DOHH2 (cell line): ENCODE data around the gene PSME2.

Experiments used
- H3F3A ChIP-seq: fragments of 200-600 bp; sonication (generic), shearing (Covaris generic); 2 replicates; pipeline ENCODE4 v1.6.0; 2016; ENCODE audit warnings: antibody characterized with exemption, mild to moderate bottlenecking; ENCODE audit not compliant: control insufficient read depth, insufficient read depth
- H3K27ac ChIP-seq: fragments of 200-600 bp; sonication (generic); 2 replicates; pipeline ENCODE4 v1.5.1; 2014; ENCODE audit warnings: low read depth, mild to moderate bottlenecking, low read length, moderate library complexity
- H3K27me3 ChIP-seq: fragments of 200-600 bp; sonication (generic); 2 replicates; pipeline ENCODE4 v1.6.1; 2014; ENCODE audit warnings: mild to moderate bottlenecking, low read length, mixed read lengths; ENCODE audit not compliant: control insufficient read depth
- H3K36me3 ChIP-seq: fragments of 200-600 bp; sonication (generic); 2 replicates; pipeline ENCODE4 v1.6.1; 2014; ENCODE audit warnings: mild to moderate bottlenecking, low read length, moderate library complexity, mixed read lengths; ENCODE audit not compliant: control insufficient read depth
- H3K4me1 ChIP-seq: fragments of 200-600 bp; sonication (generic); 2 replicates; pipeline ENCODE4 v1.6.1; 2014; ENCODE audit warnings: mild to moderate bottlenecking, low read length, mixed read lengths; ENCODE audit not compliant: control insufficient read depth
- H3K4me2 ChIP-seq: fragments of 200-600 bp; sonication (generic); 2 replicates; pipeline ENCODE4 v1.6.0; 2014; ENCODE audit warnings: mild to moderate bottlenecking, low read length, moderate library complexity
- H3K4me3 ChIP-seq: fragments of 200-600 bp; sonication (generic); 2 replicates; pipeline ENCODE4 v1.5.1; 2014; ENCODE audit warnings: mild to moderate bottlenecking, low read length, mixed read lengths
- H3K79me2 ChIP-seq: fragments of 200-600 bp; sonication (generic); 2 replicates; pipeline ENCODE4 v1.6.1; 2014; ENCODE audit warnings: mild to moderate bottlenecking, low read length, mixed read lengths; ENCODE audit not compliant: control insufficient read depth
- H3K9me2 ChIP-seq: fragments of 200-600 bp; sonication (generic); replicated peaks from 2 replicates; pipeline ENCODE4 v1.6.1; 2014; ENCODE audit warnings: mild to moderate bottlenecking, low read length, mixed read lengths; ENCODE audit not compliant: control insufficient read depth
- H3K9me3 ChIP-seq: fragments of 200-600 bp; sonication (generic); 2 replicates; pipeline ENCODE4 v1.6.1; 2014; ENCODE audit warnings: antibody characterized with exemption, low read length, mixed read lengths; ENCODE audit not compliant: control insufficient read depth, insufficient read depth
- H4K20me1 ChIP-seq: fragments of 200-600 bp; sonication (generic); 2 replicates; pipeline ENCODE4 v1.6.0; 2014; ENCODE audit warnings: low read depth, mild to moderate bottlenecking, antibody characterized with exemption, low read length, moderate library complexity; ENCODE audit not compliant: control insufficient read depth, insufficient read depth
- CTCF ChIP-seq: fragments of 200-600 bp; sonication (generic); IDR thresholded peaks from one replicate; pipeline ENCODE4 v1.5.1; 2014; ENCODE audit warnings: antibody characterized with exemption, mild to moderate bottlenecking, low read depth, low read length; ENCODE audit not compliant: poor library complexity, severe bottlenecking
- EZH2phosphoT487 ChIP-seq: fragments of 200-600 bp; sonication (generic); IDR thresholded peaks from 2 replicates; pipeline ENCODE4 v1.6.1; 2017; ENCODE audit warnings: borderline replicate concordance, mild to moderate bottlenecking, antibody characterized with exemption, low read length, moderate library complexity, mixed read lengths

The PSME2 gene

DNA sequence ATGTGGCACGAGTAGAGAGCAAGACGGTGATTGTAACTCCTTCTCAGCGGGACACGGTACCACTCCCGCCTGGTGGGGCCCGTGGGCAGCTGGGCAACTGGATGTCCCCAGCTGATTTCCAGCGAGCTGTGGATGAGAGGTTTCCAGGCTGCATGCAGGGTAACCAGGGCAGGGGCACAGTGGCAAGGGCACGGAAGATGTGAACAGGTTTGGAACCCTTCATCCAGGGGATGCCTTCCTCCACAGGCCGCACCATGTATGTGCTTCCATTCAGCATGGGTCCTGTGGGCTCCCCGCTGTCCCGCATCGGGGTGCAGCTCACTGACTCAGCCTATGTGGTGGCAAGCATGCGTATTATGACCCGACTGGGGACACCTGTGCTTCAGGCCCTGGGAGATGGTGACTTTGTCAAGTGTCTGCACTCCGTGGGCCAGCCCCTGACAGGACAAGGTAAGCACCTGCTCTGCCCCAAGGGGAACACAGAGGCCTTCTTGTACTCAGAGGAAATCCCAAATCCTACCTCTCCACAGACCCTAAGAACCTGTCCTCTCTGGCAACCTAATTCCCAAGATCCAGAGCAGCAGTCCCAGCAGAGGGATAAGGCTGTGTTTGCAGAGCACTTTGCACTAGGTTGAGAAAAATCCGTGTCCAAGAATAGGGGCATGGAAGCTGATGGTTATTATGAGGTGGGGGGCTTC lies 48.0 kb downstream of the PSME2 start:
- H4K20me1 ChIP-seq = no peaks in the 10 kb centered on the region
- no peak overlapping the region for H3K27ac ChIP-seq
- TF ChIP-seq CTCF (no peak), EZH2phosphoT487 (no peak)
- peaks cover 54% of the 10 kb centered on the region for H3K36me3 ChIP-seq
- H3F3A ChIP-seq = peaks cover 8% of the 10 kb centered on the region; the same call in 1 of the 2 replicates
- H3K4me3 ChIP-seq = no peak overlapping the region
- H3K4me1 ChIP-seq = peaks cover 17% of the 10 kb centered on the region
- H3K27me3 ChIP-seq = no peaks in the 10 kb centered on the region
- H3K9me2 ChIP-seq = no peaks in the 10 kb centered on the region
- no peak overlapping the region for H3K4me2 ChIP-seq
- H3K79me2 ChIP-seq = peaks cover 17% of the 10 kb centered on the region
- no peaks in the 10 kb centered on the region for H3K9me3 ChIP-seq

DNA sequence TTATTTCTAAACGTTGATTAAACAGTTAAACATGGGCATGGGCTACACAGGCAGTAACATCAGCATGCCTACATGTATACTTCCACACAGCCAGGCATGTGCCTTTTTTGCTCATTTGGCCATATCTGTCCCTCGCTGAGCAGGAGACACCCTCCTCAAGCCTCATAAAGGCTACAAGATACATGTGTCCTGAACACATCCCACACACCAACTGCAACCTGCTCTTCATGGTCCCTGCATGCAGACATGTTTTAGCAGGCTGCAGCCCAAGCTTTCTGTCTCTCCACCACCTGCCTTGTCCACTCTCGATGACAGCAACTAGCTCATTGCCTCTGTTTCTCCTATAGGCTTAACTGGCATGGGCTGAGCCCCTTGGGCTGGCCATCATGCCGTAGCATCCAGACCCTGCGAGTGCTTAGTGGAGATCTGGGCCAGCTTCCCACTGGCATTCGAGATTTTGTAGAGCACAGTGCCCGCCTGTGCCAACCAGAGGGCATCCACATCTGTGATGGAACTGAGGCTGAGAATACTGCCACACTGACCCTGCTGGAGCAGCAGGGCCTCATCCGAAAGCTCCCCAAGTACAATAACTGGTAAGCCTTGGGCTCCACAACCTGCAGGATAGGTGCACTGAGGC lies 49.7 kb downstream of the PSME2 start:
- Histone ChIP-seq H3K79me2 (peaks cover 17% of the 10 kb centered on the region), H4K20me1 (no peaks in the 10 kb centered on the region), H3K36me3 (peaks cover 49% of the 10 kb centered on the region), H3K9me3 (no peaks in the 10 kb centered on the region), H3F3A (peaks cover 14% of the 10 kb centered on the region), H3K4me1 (peaks cover 22% of the 10 kb centered on the region), H3K4me2 (no peak overlapping the region), H3K27ac (no peak overlapping the region), H3K27me3 (no peaks in the 10 kb centered on the region), H3K9me2 (no peaks in the 10 kb centered on the region), H3K4me3 (no peak overlapping the region)
- TF ChIP-seq CTCF = no peak

DNA sequence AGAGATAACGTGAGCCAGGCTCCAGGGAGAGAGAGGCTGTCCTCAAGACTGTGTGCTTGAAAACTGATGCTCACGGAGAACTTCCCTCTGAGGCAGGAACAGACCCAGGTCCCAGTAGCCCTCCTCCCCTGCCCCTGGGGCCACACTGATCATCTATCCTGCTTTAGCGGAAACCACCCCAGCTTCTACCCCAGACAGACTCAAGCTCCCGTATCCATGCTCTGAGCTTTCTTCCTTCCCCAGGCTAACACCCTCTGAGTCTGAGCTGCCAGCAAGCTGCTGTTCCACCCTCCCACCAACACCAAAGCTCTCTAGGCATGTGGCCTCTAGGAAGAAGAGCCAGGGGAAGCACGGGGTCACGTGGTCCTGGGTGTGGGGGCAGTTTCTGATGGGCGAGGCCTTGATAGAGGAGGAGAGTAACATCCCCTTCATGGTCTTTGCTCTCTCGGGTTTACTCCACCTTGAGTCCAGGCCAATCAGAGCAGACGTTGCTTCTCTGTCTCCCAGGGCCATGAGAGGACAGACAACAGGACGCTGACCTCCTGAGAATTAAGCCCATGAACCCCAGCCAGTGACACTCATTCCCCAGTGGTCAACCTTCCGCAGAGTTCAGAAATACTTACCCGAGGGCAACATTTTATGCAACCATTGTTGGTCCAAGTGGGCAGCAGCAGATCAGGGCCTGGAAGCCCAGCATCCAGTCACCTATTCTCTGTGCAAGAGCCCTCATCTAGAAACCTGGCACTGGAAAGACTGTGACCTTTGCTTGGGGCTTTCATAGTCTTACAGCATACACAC lies 50.9 kb downstream of the PSME2 start:
- H3K9me2 ChIP-seq = no peaks in the 10 kb centered on the region
- H3K9me3 ChIP-seq = no peaks in the 10 kb centered on the region
- H4K20me1 ChIP-seq = no peaks in the 10 kb centered on the region
- H3K4me2 ChIP-seq = peak overlapping the region; percentile 86
- peak overlapping the region; percentile 87 for H3K4me3 ChIP-seq
- TF ChIP-seq EZH2phosphoT487 (no peak), CTCF (no peak)
- H3K4me1 ChIP-seq = peaks cover 30% of the 10 kb centered on the region
- no peaks in the 10 kb centered on the region for H3K27me3 ChIP-seq
- H3F3A ChIP-seq = peaks cover 14% of the 10 kb centered on the region
- H3K79me2 ChIP-seq = peaks cover 17% of the 10 kb centered on the region
- H3K36me3 ChIP-seq = peaks cover 40% of the 10 kb centered on the region
- peak overlapping the region; percentile 93 for H3K27ac ChIP-seq
